Measurements from ENCODE around the gene GALNT13.

DNA sequence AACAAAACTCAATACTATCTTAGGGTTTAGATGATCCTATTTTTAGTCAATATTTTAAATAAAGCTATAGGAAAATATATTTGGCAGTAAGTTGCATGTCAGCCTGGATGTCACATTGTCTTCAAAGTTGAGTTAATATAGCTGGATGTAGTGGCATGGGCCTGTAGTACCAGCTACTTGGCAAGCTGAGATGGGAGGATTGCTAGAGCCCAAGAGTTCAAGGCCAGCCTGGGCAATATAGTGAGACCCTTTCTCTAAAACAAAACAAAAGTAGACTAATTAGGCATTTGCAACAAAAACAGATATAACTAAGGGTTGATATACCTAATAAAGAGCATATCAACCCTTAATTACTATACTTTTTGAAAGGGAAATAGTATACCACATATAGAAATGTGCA lies 572.2 kb downstream of the GALNT13 start:
- TF ChIP-seq, protein P1, sequence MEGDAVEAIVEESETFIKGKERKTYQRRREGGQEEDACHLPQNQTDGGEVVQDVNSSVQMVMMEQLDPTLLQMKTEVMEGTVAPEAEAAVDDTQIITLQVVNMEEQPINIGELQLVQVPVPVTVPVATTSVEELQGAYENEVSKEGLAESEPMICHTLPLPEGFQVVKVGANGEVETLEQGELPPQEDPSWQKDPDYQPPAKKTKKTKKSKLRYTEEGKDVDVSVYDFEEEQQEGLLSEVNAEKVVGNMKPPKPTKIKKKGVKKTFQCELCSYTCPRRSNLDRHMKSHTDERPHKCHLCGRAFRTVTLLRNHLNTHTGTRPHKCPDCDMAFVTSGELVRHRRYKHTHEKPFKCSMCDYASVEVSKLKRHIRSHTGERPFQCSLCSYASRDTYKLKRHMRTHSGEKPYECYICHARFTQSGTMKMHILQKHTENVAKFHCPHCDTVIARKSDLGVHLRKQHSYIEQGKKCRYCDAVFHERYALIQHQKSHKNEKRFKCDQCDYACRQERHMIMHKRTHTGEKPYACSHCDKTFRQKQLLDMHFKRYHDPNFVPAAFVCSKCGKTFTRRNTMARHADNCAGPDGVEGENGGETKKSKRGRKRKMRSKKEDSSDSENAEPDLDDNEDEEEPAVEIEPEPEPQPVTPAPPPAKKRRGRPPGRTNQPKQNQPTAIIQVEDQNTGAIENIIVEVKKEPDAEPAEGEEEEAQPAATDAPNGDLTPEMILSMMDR (conservative IDR thresholded peaks at IDR 0.05; ENCODE audit: low read length): no peak
- no peak for TF ChIP-seq EZH2phosphoT487 (IDR thresholded peaks at IDR 0.05; ENCODE audit: borderline replicate concordance, low read depth, low read length)

All from OCI-LY7 (cell line).